Measurements from ENCODE around the gene C5. TPM values are rescaled to one million over a fixed set of nuclear protein-coding genes. Genes with fewer than 3 reads are reported as not detected.

The C5 gene
- total RNA-seq, 1 experiment from 2014 or later, result 0.74 TPM

DNA sequence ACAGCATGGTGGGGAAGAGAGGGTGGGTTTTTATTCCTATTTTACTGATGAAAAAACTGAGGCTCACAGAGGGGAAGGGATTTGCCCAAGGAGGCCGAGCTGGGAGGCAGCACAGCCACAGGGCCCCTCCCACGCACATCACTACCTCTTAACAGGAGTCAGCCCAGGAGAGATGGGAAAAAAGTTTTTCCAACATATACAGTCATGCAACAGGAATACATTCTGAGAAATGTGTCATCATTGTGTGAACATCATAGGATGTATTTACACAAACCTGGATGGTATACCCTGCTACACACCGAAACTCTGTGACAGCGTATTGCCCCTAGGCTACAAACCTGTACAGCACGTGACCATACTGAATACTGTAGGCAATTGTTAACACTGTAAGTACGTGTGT lies 135.1 kb downstream of the C5 start:
- no peak overlapping the region for H2BK5ac ChIP-seq (ENCODE audit: insufficient read length, low read length)
- no peak overlapping the region for H3K27ac Mint-ChIP-seq
- WGBS (ENCODE audit: extremely low coverage, insufficient read length, low lambda C conversion rate), result no CpG with 5 or more reads among the region's 6 CpGs
- H4K91ac ChIP-seq (ENCODE audit: insufficient read length, low read depth, low read length), result no peak overlapping the region
- no peak overlapping the region for H3K4me3 Mint-ChIP-seq
- H2BK120ac ChIP-seq (ENCODE audit: low read depth, low read length, poor library complexity, severe bottlenecking), result no peak overlapping the region
- H3K4me1 ChIP-seq (ENCODE audit: insufficient read depth, low read length), result peaks cover 10% of the 10 kb centered on the region; the same call in 1 of the 2 replicates
- H3K27me3 Mint-ChIP-seq (ENCODE audit: low read depth), result no peaks in the 10 kb centered on the region
- H4K20me1 ChIP-seq (ENCODE audit: control insufficient read depth, insufficient read depth, insufficient read length), result no peaks in the 10 kb centered on the region
- H3K4ac ChIP-seq (ENCODE audit: low read depth, low read length), result no peak overlapping the region
- TF ChIP-seq, protein P1, sequence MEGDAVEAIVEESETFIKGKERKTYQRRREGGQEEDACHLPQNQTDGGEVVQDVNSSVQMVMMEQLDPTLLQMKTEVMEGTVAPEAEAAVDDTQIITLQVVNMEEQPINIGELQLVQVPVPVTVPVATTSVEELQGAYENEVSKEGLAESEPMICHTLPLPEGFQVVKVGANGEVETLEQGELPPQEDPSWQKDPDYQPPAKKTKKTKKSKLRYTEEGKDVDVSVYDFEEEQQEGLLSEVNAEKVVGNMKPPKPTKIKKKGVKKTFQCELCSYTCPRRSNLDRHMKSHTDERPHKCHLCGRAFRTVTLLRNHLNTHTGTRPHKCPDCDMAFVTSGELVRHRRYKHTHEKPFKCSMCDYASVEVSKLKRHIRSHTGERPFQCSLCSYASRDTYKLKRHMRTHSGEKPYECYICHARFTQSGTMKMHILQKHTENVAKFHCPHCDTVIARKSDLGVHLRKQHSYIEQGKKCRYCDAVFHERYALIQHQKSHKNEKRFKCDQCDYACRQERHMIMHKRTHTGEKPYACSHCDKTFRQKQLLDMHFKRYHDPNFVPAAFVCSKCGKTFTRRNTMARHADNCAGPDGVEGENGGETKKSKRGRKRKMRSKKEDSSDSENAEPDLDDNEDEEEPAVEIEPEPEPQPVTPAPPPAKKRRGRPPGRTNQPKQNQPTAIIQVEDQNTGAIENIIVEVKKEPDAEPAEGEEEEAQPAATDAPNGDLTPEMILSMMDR (conservative IDR thresholded peaks at IDR 0.05), result no peak
- peaks cover 0 to 6% (median 5%) of the 10 kb centered on the region in 3 experiments; a peak in 3 of 7 replicates for H3K36me3 Mint-ChIP-seq (ENCODE audit: insufficient read depth in 1 of 3, low read depth in 3 of 3)
- no peak overlapping the region for H4K5ac ChIP-seq (ENCODE audit: insufficient read length, low read depth, low read length)
- H3K27me3 ChIP-seq (ENCODE audit: insufficient read depth, low read length), result no peaks in the 10 kb centered on the region
- no peak overlapping the region for H3T11ph ChIP-seq (ENCODE audit: low read length)
- no peaks in the 10 kb centered on the region for H3K79me1 ChIP-seq (ENCODE audit: insufficient read depth, low read depth, low read length, poor library complexity, severe bottlenecking)
- no peak overlapping the region for H3K27ac ChIP-seq (ENCODE audit: insufficient read length, low read depth, low read length)
- no peak overlapping the region for H2AK5ac ChIP-seq (ENCODE audit: insufficient read length, low read length)
- no peak overlapping the region for H3K14ac ChIP-seq (ENCODE audit: insufficient read depth, low read length)
- no peaks in the 10 kb centered on the region for H3K79me2 ChIP-seq (ENCODE audit: insufficient read depth, low read length)
- no peak overlapping the region for H2BK20ac ChIP-seq (ENCODE audit: low read depth, low read length, poor library complexity, severe bottlenecking)
- no peak overlapping the region for H2BK12ac ChIP-seq (ENCODE audit: insufficient read length, low read depth, low read length)
- peaks cover 32 to 55% of the 10 kb centered on the region in 2 experiments for H3K4me1 Mint-ChIP-seq
- H2BK15ac ChIP-seq (ENCODE audit: low read depth, low read length), result no peak overlapping the region
- H3K23ac ChIP-seq (ENCODE audit: insufficient read length, low read depth, low read length), result no peak overlapping the region
- H3K23me2 ChIP-seq (ENCODE audit: insufficient read length, low read depth, low read length, poor library complexity, severe bottlenecking), result no peaks in the 10 kb centered on the region
- no peak overlapping the region for H3K18ac ChIP-seq (ENCODE audit: insufficient read length, low read depth, low read length)
- no peak overlapping the region for H3K9ac ChIP-seq (ENCODE audit: extremely low read depth, insufficient read length, low read length)
- H3K9me3 ChIP-seq (ENCODE audit: control insufficient read depth, low read depth, low read length), result no peaks in the 10 kb centered on the region
- H3K56ac ChIP-seq (ENCODE audit: insufficient read length, low read depth, low read length), result no peak overlapping the region
- H3K4me2 ChIP-seq (ENCODE audit: insufficient read depth, insufficient read length, low read length), result no peak overlapping the region
- H4K8ac ChIP-seq (replicated peaks; ENCODE audit: insufficient read length, low read depth, low read length), result no peak overlapping the region
- H3K9me3 Mint-ChIP-seq, result peaks cover 0 to 4% of the 10 kb centered on the region in 2 experiments; a peak in 2 of 5 replicates
- no peak for DNase-seq
- H2AFZ ChIP-seq (ENCODE audit: low read length), result no peak overlapping the region

Measured in H9 (cell line).